ENCODE measurements around the gene AKT1S1.
"Not testable (repeated sequence)": the region's sequence is repeated elsewhere in the genome, so short reads cannot be mapped to it uniquely, and the experiment has no call there.

Gene AKT1S1

DNA sequence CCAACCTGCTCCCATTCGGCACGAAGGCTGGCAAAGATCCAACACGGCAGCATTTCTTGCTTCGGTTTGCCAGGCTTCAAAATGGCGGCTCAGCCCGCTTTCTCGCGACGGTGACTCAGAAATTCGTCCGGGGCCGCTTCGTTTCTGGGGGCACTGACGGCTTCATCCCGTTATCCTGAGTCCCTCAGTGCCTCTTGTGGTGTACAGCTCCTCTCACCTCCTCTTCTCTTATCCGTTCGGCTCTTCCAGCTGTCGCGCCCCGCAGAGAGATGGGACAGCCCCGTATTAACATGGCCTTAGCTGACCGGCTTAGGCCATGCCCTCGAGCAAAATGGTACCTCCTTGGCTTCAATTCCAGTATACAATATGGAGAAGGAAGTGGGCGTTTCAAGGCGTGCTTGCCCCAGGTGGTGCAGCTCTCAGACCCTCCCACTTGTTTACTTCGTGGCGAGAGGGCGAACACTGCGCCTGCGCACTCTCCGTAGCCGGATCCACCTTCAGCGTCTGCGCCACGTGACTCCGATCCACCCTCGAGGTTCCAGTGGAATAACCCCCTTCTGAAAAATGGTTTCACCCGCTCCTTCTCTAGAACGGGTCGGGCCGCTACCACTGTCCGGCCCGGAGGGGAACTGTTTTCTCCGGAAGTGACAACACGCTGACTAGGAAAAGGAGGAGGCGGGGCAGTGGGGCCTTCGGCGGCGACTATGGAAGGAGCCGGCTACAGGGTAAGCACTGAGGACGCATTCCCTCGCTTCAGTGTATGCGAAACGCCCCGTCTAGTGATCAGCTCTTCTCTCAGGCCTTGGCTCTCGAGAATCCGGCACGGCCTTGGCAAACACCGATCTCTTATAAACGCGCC is at the start of gene AKT1S1, which contains the start of gene TBC1D17:
TSS of gene AKT1S1 (minus strand) at position 336 of the 859 bp plus-strand sequence. CDS start 4,060 bp downstream, outside the sequence.
TSS of gene TBC1D17 (plus strand) at position 683 of the 859 bp plus-strand sequence. CDS start at position 705, 22 bp downstream.
- DNase-seq (ENCODE audit: extremely low spot score), result peak; percentile 95
- ChIA-PET CTCF (interaction anchor here (0.8 to 1.2 kb wide), 3 partner anchors 13 to 64 kb away, joined by 3 to 4 read pairs (median 3); partner anchors contain the start of gene FUZ), POLR2A (interaction anchor here (0.6 to 1.5 kb wide), 7 partner anchors 11 to 111 kb away, joined by 3 to 11 read pairs (median 3); partner anchors contain the start of genes AP2A1, ATF5 and NUP62)
- TF ChIP-seq, protein P1, sequence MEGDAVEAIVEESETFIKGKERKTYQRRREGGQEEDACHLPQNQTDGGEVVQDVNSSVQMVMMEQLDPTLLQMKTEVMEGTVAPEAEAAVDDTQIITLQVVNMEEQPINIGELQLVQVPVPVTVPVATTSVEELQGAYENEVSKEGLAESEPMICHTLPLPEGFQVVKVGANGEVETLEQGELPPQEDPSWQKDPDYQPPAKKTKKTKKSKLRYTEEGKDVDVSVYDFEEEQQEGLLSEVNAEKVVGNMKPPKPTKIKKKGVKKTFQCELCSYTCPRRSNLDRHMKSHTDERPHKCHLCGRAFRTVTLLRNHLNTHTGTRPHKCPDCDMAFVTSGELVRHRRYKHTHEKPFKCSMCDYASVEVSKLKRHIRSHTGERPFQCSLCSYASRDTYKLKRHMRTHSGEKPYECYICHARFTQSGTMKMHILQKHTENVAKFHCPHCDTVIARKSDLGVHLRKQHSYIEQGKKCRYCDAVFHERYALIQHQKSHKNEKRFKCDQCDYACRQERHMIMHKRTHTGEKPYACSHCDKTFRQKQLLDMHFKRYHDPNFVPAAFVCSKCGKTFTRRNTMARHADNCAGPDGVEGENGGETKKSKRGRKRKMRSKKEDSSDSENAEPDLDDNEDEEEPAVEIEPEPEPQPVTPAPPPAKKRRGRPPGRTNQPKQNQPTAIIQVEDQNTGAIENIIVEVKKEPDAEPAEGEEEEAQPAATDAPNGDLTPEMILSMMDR (IDR thresholded peaks at IDR 0.05; ENCODE audit: control extremely low read depth, extremely low read depth, low read depth, missing control alignments), result no peak

DNA sequence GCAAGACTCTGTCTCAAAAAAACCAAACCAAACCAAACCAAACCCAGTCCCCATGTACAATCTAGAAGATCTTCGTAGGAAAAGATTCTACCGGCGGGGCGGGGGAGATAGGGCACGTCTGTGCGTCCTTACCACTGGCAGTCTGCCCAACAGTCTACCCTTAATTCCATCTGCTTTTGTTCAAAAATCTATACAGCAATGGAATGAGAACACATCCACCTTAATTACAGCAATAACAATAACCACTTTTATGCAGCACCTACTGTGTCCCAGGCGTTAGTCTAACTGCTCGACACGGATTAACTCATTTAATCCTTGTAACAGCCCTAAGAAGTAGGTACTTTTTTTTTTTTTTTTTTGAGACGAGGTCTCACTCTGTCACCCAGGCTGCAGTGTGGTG is 49.4 kb upstream of the AKT1S1 start:
- CTCF ChIA-PET, result interaction anchor here (0.7 to 4.8 kb wide), 3 partner anchors 8 to 36 kb away, joined by 3 to 23 read pairs (median 5); no protein-coding TSS in a partner anchor
- POLR2A ChIA-PET, result interaction anchor here (3.9 kb wide), 1 partner anchor 14 kb away, joined by 36 read pairs; no protein-coding TSS in a partner anchor
- DNase-seq (ENCODE audit: extremely low spot score), result no peak
- TF ChIP-seq, protein P1 (IDR thresholded peaks at IDR 0.05; ENCODE audit: control extremely low read depth, extremely low read depth, low read depth, missing control alignments), result no peak

DNA sequence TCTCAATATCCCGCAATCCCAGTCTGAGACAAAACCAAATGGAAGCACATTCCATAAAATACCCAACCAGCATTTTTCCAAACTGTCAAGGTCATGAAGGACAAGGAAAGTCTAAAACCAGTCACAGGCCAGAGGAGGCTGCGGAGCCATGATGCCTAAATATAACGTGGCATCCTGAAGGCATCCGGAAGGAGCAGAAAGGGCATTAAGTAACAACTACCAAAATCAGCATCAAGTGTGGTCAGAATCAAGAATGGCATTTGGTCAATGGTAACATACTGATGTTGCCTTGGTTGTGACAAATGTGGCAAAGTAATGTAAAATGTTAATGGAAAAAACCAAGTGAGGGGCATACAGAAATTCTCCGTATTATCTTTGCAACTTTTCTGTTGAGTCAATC is 48.3 kb upstream of the AKT1S1 start:
- DNase-seq (ENCODE audit: extremely low spot score), result no peak
- POLR2A ChIA-PET, result no interaction called here
- TF ChIP-seq, protein P1 (IDR thresholded peaks at IDR 0.05; ENCODE audit: control extremely low read depth, extremely low read depth, low read depth, missing control alignments), result no peak
- CTCF ChIA-PET, result no interaction called here

DNA sequence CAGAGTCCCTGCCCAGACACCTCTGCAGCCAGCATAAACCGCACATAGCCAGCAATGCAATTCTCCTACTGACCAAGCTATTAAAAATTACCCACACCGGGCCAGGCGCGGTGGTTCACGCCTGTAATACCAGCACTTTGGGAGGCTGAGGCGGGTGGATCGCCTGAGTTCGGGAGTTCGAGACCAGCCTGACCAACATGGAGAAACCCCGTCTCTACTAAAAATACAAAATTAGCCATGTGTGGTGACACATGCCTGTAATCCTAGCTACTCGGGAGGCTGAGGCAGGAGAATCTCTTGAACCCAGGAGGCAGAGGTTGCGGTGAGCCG is 47.7 kb upstream of the AKT1S1 start:
- DNase-seq (ENCODE audit: extremely low spot score); POLR2A ChIA-PET: not testable (repeated sequence)
- CTCF ChIA-PET, result interaction anchor here (0.9 to 1.2 kb wide), 2 partner anchors 10 to 30 kb away, joined by 3 to 4 read pairs; no protein-coding TSS in a partner anchor

DNA sequence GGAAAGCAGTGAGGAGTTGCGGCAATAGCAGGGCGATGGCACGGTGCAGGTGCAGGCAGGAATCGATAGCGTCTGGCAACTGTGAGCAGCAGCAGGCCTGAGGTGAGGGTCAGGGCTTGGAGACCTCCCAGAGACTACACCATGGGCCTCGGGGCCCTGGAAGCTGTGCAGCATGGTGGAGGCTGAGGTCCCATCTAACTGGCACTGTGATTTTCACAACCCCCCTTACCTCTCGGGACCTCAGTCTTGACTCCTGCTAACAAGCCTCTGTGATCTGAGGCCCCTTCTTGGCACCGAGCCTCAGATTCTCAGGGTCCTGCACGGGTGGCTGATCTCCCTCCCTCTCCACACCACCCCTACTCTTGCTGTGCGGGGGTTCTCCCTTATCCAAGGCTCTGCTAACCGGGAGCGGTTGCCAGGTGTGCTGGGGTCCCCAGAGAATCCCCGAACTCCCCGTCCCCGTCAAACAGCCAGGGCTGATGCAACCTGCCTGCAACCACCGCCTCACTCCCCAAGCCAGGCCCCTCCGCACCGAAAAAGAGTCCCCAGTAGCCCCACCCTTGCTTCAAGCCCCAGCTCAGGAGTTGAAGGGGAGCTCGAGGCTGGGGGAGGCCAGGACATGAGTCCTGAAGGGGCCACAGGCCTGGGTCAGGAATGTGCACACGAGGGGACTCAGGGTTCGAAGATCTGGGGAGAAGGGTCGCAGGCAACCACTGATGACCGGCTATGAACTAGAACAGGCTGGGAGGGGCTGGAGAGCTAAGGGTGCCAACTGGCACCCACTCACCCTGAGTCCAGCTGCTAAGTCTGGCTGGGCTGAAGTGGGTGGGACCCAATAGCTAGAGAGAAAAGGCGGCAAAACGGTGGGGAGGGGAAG is 47.1 kb upstream of the AKT1S1 start:
- TF ChIP-seq, protein P1 (IDR thresholded peaks at IDR 0.05; ENCODE audit: control extremely low read depth, extremely low read depth, low read depth, missing control alignments), result no peak
- ChIA-PET POLR2A (no interaction called here), CTCF (interaction anchor here (0.9 to 1.2 kb wide), 2 partner anchors 9 to 29 kb away, joined by 3 to 4 read pairs; no protein-coding TSS in a partner anchor)
- DNase-seq (ENCODE audit: extremely low spot score), result no peak

DNA sequence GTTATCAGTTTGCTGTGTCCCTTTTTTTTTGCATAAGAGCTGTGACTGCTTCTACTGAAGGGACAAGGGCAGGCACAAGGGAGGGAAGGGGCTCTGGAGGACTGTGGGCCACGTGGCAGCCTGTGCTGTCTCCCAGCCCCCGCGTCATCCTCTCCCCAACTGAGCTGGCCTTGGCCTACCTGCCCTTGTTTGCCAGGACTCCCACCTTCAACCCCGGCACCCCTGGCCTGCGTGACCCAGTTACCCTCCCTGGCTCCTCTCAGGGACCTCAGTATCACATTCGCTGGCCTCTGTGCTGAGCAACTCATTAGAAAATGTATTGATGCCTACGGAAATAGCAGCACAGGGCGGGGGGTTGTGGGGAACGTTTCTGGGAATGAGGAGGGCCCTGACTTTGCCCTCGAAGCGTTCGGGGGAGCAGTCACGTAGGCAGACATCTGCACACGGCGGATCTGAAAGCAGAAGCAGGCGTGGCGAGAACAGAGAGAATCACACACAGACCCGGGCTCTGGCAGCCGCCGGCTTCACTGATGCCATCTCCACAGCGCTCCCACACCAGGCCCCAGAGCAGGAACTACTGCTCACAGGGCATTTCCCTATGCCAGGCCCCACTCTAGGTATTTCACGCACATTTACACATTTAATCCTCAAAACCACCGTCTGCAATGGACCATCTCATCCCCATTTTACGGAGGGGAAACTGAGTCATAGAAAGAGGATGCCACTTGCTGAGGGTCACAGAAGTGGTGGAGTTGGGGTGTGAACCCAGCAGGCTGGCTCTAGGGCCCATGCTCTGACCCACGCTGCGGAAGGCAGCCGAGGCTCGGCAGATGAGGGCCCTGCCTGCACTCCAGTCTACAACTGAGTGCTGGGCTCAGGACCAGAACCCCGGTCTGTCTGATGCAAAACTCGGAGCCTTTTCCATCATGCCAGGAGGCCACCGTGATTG is 46.2 kb upstream of the AKT1S1 start:
- TF ChIP-seq, protein P1 (IDR thresholded peaks at IDR 0.05; ENCODE audit: control extremely low read depth, extremely low read depth, low read depth, missing control alignments), result no peak
- no peak for DNase-seq (ENCODE audit: extremely low spot score)
- POLR2A ChIA-PET, result no interaction called here
- CTCF ChIA-PET, result interaction anchor here (1.2 to 1.5 kb wide), 2 partner anchors 28 to 29 kb away, joined by 3 to 4 read pairs; no protein-coding TSS in a partner anchor
